GM12801 (cell line): Measurements from ENCODE around the gene HYCC1.

Source experiments
- CTCF ChIP-seq: IDR thresholded peaks from one replicate; pipeline ENCODE4 v1.5.1; 2011; ENCODE audit warnings: control low read depth; ENCODE audit not compliant: insufficient read length; ENCODE audit errors: extremely low read depth

The HYCC1 gene

GRCh38 chr7:23027261-23027660 lies 13.3 kb upstream of the HYCC1 start:
- TF ChIP-seq CTCF: no peak

GRCh38 chr7:23026164-23026563 lies 12.2 kb upstream of the HYCC1 start:
- TF ChIP-seq CTCF: no peak

GRCh38 chr7:23024454-23024853 lies 10.5 kb upstream of the HYCC1 start:
- TF ChIP-seq CTCF: no peak

- TF ChIP-seq CTCF: no peak
Measured at GRCh38 chr7:23022851-23023250, 8.9 kb upstream of the HYCC1 start.

GRCh38 chr7:23022258-23022769 lies 8.4 kb upstream of the HYCC1 start:
- no peak for TF ChIP-seq CTCF

GRCh38 chr7:23021596-23021995 lies 7.7 kb upstream of the HYCC1 start:
- TF ChIP-seq CTCF: no peak

GRCh38 chr7:23020742-23021401 lies 6.9 kb upstream of the HYCC1 start:
- TF ChIP-seq CTCF: no peak
